Naive thymus-derived CD8-positive, alpha-beta T cell (primary cell): ENCODE data around the gene DOCK4. TPM values are rescaled to one million over a fixed set of nuclear protein-coding genes. Genes with fewer than 3 reads are reported as not detected.

Experiments used
- ATAC-seq, 2 donors: fragments of 150-1000 bp; cut with Tn5 transposase in 1 of 2; sonication (Bioruptor Pico), chemical (Tn5 transposase) in 1 of 2; 1 replicate in 1 of 2; 2 replicates in 1 of 2; pipeline ENCODE4 v1.10.0; 2021; ENCODE audit warnings: mild to moderate bottlenecking in 2 of 2, moderate library complexity in 2 of 2
- POLR2A ChIA-PET: fragments of 350-600 bp; sonication (Branson Sonifier 250); formaldehyde crosslinking; loops from one replicate; lab custom pipeline; 2021; ENCODE audit warnings: antibody characterized with exemption; lab: Charles Lee
- DNase-seq, 10 donors: peaks; one replicate each; pipeline versions ENCODE4 v3.0.0 to v3.0.0-alpha.2; 2020 to 2022
- H3K27ac Mint-ChIP-seq, 10 donors: one replicate each; pipeline ENCODE4 v1.8.0; 2020 to 2022; ENCODE audit warnings: mild to moderate bottlenecking in 10 of 10, mixed read lengths in 10 of 10, moderate library complexity in 4 of 10, inconsistent platforms in 1 of 10
- H3K27me3 Mint-ChIP-seq, 5 donors: one replicate each; pipeline ENCODE4 v1.8.0; 2021 to 2022; ENCODE audit warnings: mixed read lengths in 5 of 5
- H3K36me3 Mint-ChIP-seq, 3 donors: one replicate each; pipeline ENCODE4 v1.8.0; 2020 to 2022; ENCODE audit warnings: mixed read lengths in 3 of 3, mild to moderate bottlenecking in 2 of 3, inconsistent platforms in 1 of 3
- H3K4me1 Mint-ChIP-seq, 4 donors: one replicate each; pipeline ENCODE4 v1.8.0; 2021 to 2022; ENCODE audit warnings: mixed read lengths in 4 of 4
- H3K4me3 Mint-ChIP-seq, 10 donors: one replicate each; pipeline ENCODE4 v1.8.0; 2020 to 2022; ENCODE audit warnings: mild to moderate bottlenecking in 10 of 10, mixed read lengths in 10 of 10, moderate library complexity in 6 of 10, inconsistent platforms in 1 of 10
- H3K9me3 Mint-ChIP-seq, 9 donors: one replicate each; pipeline ENCODE4 v1.8.0; 2020 to 2022; ENCODE audit warnings: mixed read lengths in 9 of 9, mild to moderate bottlenecking in 3 of 9, inconsistent platforms in 1 of 9, moderate library complexity in 1 of 9
- polyA plus RNA-seq, 3 donors: library from polyadenylated mRNA; unstranded; fragments of 300-500 nt; fragmentation: Illumina TruSeq; gene quantifications; one replicate each; pipeline ENCODE4 v1.2.3, GENCODE V29; 2021
- total RNA-seq, 8 experiments: library from RNA in 2 of 8; stranded (reverse) in 2 of 8; gene quantifications; one replicate each; pipeline ENCODE4 v1.2.3 and lab custom pipeline; 2021 to 2026

The DOCK4 gene
- total and polyA plus RNA-seq, 5 experiments from 2014 or later: 0.30 to 1.3 (median 0.67) TPM; not detected in 1

GRCh38 chr7:111732923-111733322 is 473.3 kb downstream of the DOCK4 start:
- POLR2A ChIA-PET: no interaction called here
- Mint-ChIP-seq H3K36me3 (no peaks in the 10 kb centered on the region), H3K9me3 (no peaks in the 10 kb centered on the region), H3K27me3 (peaks cover 0 to 10% (median 4%) of the 10 kb centered on the region in 5 donors), H3K27ac (no peak overlapping the region), H3K4me1 (no peaks in the 10 kb centered on the region), H3K4me3 (no peak overlapping the region)
- DNase-seq (no peak), ATAC-seq (no peak)

- H3K27me3 Mint-ChIP-seq: peaks cover 0 to 4% (median 0%) of the 10 kb centered on the region in 5 donors
- no peaks in the 10 kb centered on the region for H3K4me1 Mint-ChIP-seq
- no peaks in the 10 kb centered on the region for H3K36me3 Mint-ChIP-seq
- DNase-seq (no peak), ATAC-seq (no peak)
- no peaks in the 10 kb centered on the region for H3K9me3 Mint-ChIP-seq
- no peak overlapping the region for H3K4me3 Mint-ChIP-seq
- POLR2A ChIA-PET: no interaction called here
- no peak overlapping the region for H3K27ac Mint-ChIP-seq
Measured at GRCh38 chr7:111730476-111731300, 475.5 kb downstream of the DOCK4 start.

- POLR2A ChIA-PET: no interaction called here
- no peaks in the 10 kb centered on the region for H3K4me1 Mint-ChIP-seq
- peaks cover 0 to 7% (median 0%) of the 10 kb centered on the region in 5 donors for H3K27me3 Mint-ChIP-seq
- no peaks in the 10 kb centered on the region for H3K9me3 Mint-ChIP-seq
- no peak overlapping the region for H3K27ac Mint-ChIP-seq
- H3K36me3 Mint-ChIP-seq: no peaks in the 10 kb centered on the region
- no peak overlapping the region for H3K4me3 Mint-ChIP-seq
- DNase-seq (no peak), ATAC-seq (no peak)
Measured at GRCh38 chr7:111730057-111730456, 476.1 kb downstream of the DOCK4 start.

GRCh38 chr7:111729483-111729882 is 476.7 kb downstream of the DOCK4 start:
- peaks cover 0 to 7% (median 3%) of the 10 kb centered on the region in 5 donors for H3K27me3 Mint-ChIP-seq
- H3K4me3 Mint-ChIP-seq: no peak overlapping the region
- no peaks in the 10 kb centered on the region for H3K36me3 Mint-ChIP-seq
- no peak for ATAC-seq
- no peaks in the 10 kb centered on the region for H3K4me1 Mint-ChIP-seq
- H3K27ac Mint-ChIP-seq: no peak overlapping the region
- H3K9me3 Mint-ChIP-seq: no peaks in the 10 kb centered on the region
- no peak for DNase-seq
- POLR2A ChIA-PET: no interaction called here

GRCh38 chr7:111728635-111728995 is 477.6 kb downstream of the DOCK4 start:
- H3K27me3 Mint-ChIP-seq: peaks cover 0 to 7% (median 4%) of the 10 kb centered on the region in 5 donors
- POLR2A ChIA-PET: no interaction called here
- H3K4me3 Mint-ChIP-seq: no peak overlapping the region
- no peak overlapping the region for H3K27ac Mint-ChIP-seq
- no peaks in the 10 kb centered on the region for H3K36me3 Mint-ChIP-seq
- H3K9me3 Mint-ChIP-seq: no peaks in the 10 kb centered on the region
- ATAC-seq (no peak), DNase-seq (no peak)
- H3K4me1 Mint-ChIP-seq: no peaks in the 10 kb centered on the region

GRCh38 chr7:111727905-111728634 is 478.1 kb downstream of the DOCK4 start:
- no peak for DNase-seq
- H3K4me1 Mint-ChIP-seq: no peaks in the 10 kb centered on the region
- H3K9me3 Mint-ChIP-seq: no peaks in the 10 kb centered on the region
- peaks cover 0 to 7% (median 4%) of the 10 kb centered on the region in 5 donors for H3K27me3 Mint-ChIP-seq
- H3K4me3 Mint-ChIP-seq: no peak overlapping the region
- POLR2A ChIA-PET: no interaction called here
- no peak overlapping the region for H3K27ac Mint-ChIP-seq
- no peaks in the 10 kb centered on the region for H3K36me3 Mint-ChIP-seq
- no peak for ATAC-seq

GRCh38 chr7:111718886-111719285 is 487.3 kb downstream of the DOCK4 start:
- Mint-ChIP-seq H3K36me3 (no peaks in the 10 kb centered on the region), H3K9me3 (no peaks in the 10 kb centered on the region), H3K27ac (no peak overlapping the region), H3K4me1 (no peaks in the 10 kb centered on the region), H3K27me3 (peaks cover 0 to 5% (median 0%) of the 10 kb centered on the region in 5 donors), H3K4me3 (no peak overlapping the region)
- POLR2A ChIA-PET: no interaction called here
- DNase-seq: no peak
- no peak for ATAC-seq

GRCh38 chr7:111711426-111712065 is 494.7 kb downstream of the DOCK4 start:
- Mint-ChIP-seq H3K36me3 (no peaks in the 10 kb centered on the region), H3K9me3 (peaks cover 0 to 2% (median 0%) of the 10 kb centered on the region in 9 donors), H3K27me3 (peaks cover 3 to 30% (median 14%) of the 10 kb centered on the region in 5 donors), H3K27ac (no peak overlapping the region), H3K4me3 (no peak overlapping the region), H3K4me1 (no peaks in the 10 kb centered on the region)
- no peak for ATAC-seq
- POLR2A ChIA-PET: interaction anchor here (0.7 kb wide), 2 partner anchors 1048 to 1073 kb away, joined by 4 read pairs; no protein-coding TSS in a partner anchor
- DNase-seq: no peak

- H3K36me3 Mint-ChIP-seq: no peaks in the 10 kb centered on the region
- ATAC-seq: no peak
- H3K27ac Mint-ChIP-seq: no peak overlapping the region
- H3K9me3 Mint-ChIP-seq: peaks cover 0 to 5% (median 0%) of the 10 kb centered on the region in 9 donors
- POLR2A ChIA-PET: no interaction called here
- DNase-seq: no peak
- H3K4me3 Mint-ChIP-seq: no peak overlapping the region
- H3K4me1 Mint-ChIP-seq: no peaks in the 10 kb centered on the region
- peaks cover 3 to 30% (median 14%) of the 10 kb centered on the region in 5 donors for H3K27me3 Mint-ChIP-seq
Measured at GRCh38 chr7:111710839-111711380, 495.3 kb downstream of the DOCK4 start.

- Mint-ChIP-seq H3K27me3 (peaks cover 7 to 45% (median 13%) of the 10 kb centered on the region in 5 donors), H3K4me3 (no peak overlapping the region), H3K9me3 (peaks cover 0 to 11% (median 1%) of the 10 kb centered on the region in 9 donors), H3K4me1 (no peaks in the 10 kb centered on the region), H3K27ac (no peak overlapping the region), H3K36me3 (no peaks in the 10 kb centered on the region)
- POLR2A ChIA-PET: no interaction called here
- ATAC-seq (no peak), DNase-seq (no peak)
Measured at GRCh38 chr7:111708072-111708471, 498.1 kb downstream of the DOCK4 start.

GRCh38 chr7:111705807-111706206 is 500.4 kb downstream of the DOCK4 start:
- H3K9me3 Mint-ChIP-seq: peaks cover 0 to 11% (median 1%) of the 10 kb centered on the region in 9 donors
- no peak for ATAC-seq
- H3K4me1 Mint-ChIP-seq: no peaks in the 10 kb centered on the region

GRCh38 chr7:111697771-111698170 is 508.4 kb downstream of the DOCK4 start:
- Mint-ChIP-seq H3K27ac (no peak overlapping the region), H3K27me3 (peaks cover 0 to 9% (median 2%) of the 10 kb centered on the region in 5 donors), H3K4me3 (no peak overlapping the region), H3K4me1 (no peaks in the 10 kb centered on the region), H3K9me3 (peaks cover 0 to 7% (median 0%) of the 10 kb centered on the region in 9 donors), H3K36me3 (no peaks in the 10 kb centered on the region)
- no peak for DNase-seq
- no peak for ATAC-seq
- POLR2A ChIA-PET: no interaction called here

More at GRCh38 chr7:111705807-111706206, 500.4 kb downstream of the DOCK4 start:
- peaks cover 7 to 41% (median 12%) of the 10 kb centered on the region in 5 donors for H3K27me3 Mint-ChIP-seq
- no peak for DNase-seq
- POLR2A ChIA-PET: no interaction called here
- H3K27ac Mint-ChIP-seq: no peak overlapping the region
- H3K36me3 Mint-ChIP-seq: no peaks in the 10 kb centered on the region
- no peak overlapping the region for H3K4me3 Mint-ChIP-seq
